H1 (cell line): ENCODE results near the gene KRTCAP2. TPM values are rescaled to one million over a fixed set of nuclear protein-coding genes. Genes with fewer than 3 reads are reported as not detected.

Experiments used
- ASH2L ChIP-seq: fragments of 200-600, 300-600 bp; sonication (generic); IDR thresholded peaks from one replicate; pipeline ENCODE4 v1.7.1; 2017; ENCODE audit warnings: low read length
- BACH1 ChIP-seq: IDR thresholded peaks from 2 replicates; pipeline ENCODE4 v1.6.1; 2012; ENCODE audit warnings: low read length, improper control_type of control experiment
- BCL11A ChIP-seq, 2 experiments: IDR thresholded peaks; one replicate each; pipeline ENCODE4 v1.6.1; 2011; ENCODE audit warnings: low read depth in 2 of 2, low read length in 2 of 2, mild to moderate bottlenecking in 2 of 2
- CBX8 ChIP-seq: fragments of 300-800, 300-1000 bp; sonication (generic); IDR thresholded peaks from 2 replicates; pipeline ENCODE4 v1.7.1; 2016; ENCODE audit warnings: low read depth, low read length, borderline replicate concordance
- CREB1 ChIP-seq: IDR thresholded peaks from 2 replicates; pipeline ENCODE4 v1.6.1; 2012; ENCODE audit warnings: inconsistent platforms
- CTBP2 ChIP-seq: IDR thresholded peaks from 2 replicates; pipeline ENCODE4 v1.7.0; 2011; ENCODE audit warnings: borderline replicate concordance, mild to moderate bottlenecking, moderate library complexity, mixed read lengths, low read length; ENCODE audit not compliant: insufficient read depth, insufficient read length
- CTCF ChIP-seq, 3 experiments: IDR thresholded peaks; 1 replicate in 2 of 3; 2 replicates in 1 of 3; pipeline versions ENCODE4 v1.5.1 to v1.6.1; 2011; ENCODE audit warnings: low read length in 3 of 3, mild to moderate bottlenecking in 3 of 3, inconsistent platforms in 2 of 3, low read depth in 1 of 3, moderate library complexity in 1 of 3; ENCODE audit not compliant: insufficient read depth in 1 of 3; ENCODE audit errors: control extremely low read depth in 1 of 3
- EZH2 ChIP-seq: fragments of 200-600 bp; sonication (generic); IDR thresholded peaks from 2 replicates; pipeline ENCODE4 v1.7.1; 2012; ENCODE audit warnings: low read depth, mild to moderate bottlenecking, moderate library complexity, low read length, inconsistent platforms; ENCODE audit not compliant: severe bottlenecking
- GTF2F1 ChIP-seq: IDR thresholded peaks from 2 replicates; pipeline ENCODE4 v1.6.1; 2012; ENCODE audit warnings: low read depth, low read length, improper control_type of control experiment, borderline replicate concordance
- JUND ChIP-seq: IDR thresholded peaks from 2 replicates; pipeline ENCODE4 v1.6.1; 2011; ENCODE audit warnings: mild to moderate bottlenecking, improper control_type of control experiment, low read length
- MAFK ChIP-seq: IDR thresholded peaks from 2 replicates; pipeline ENCODE4 v1.6.1; 2012; ENCODE audit warnings: low read depth, mild to moderate bottlenecking, improper control_type of control experiment, low read length
- MAX ChIP-seq: IDR thresholded peaks from 2 replicates; pipeline ENCODE4 v1.6.1; 2012; ENCODE audit warnings: inconsistent platforms
- NANOG ChIP-seq: IDR thresholded peaks from 2 replicates; pipeline ENCODE4 v1.6.1; 2011; ENCODE audit warnings: low read length, low read depth, mild to moderate bottlenecking, inconsistent platforms; ENCODE audit not compliant: insufficient read depth, poor library complexity, severe bottlenecking
- RNF2 ChIP-seq: fragments of 200-900, 300-1000 bp; sonication (generic); IDR thresholded peaks from 2 replicates; pipeline ENCODE4 v1.7.1; 2016; ENCODE audit warnings: borderline replicate concordance, low read depth, mild to moderate bottlenecking, antibody characterized with exemption, low read length; ENCODE audit not compliant: poor library complexity, severe bottlenecking; ENCODE audit errors: missing control alignments
- SIN3A ChIP-seq, 2 experiments: IDR thresholded peaks in 1 of 2; conservative IDR thresholded peaks in 1 of 2; 2 replicates each; pipeline ENCODE4 v1.6.1; 2011 to 2012; ENCODE audit warnings: low read length in 2 of 2, improper control_type of control experiment in 1 of 2, low read depth in 1 of 2, mild to moderate bottlenecking in 1 of 2
- SIRT6 ChIP-seq: IDR thresholded peaks from one replicate; pipeline ENCODE4 v1.7.1; 2012; ENCODE audit warnings: low read length, inconsistent platforms
- SIX5 ChIP-seq: IDR thresholded peaks from 2 replicates; pipeline ENCODE4 v1.6.1; 2011; ENCODE audit warnings: mild to moderate bottlenecking, low read depth, low read length
- SUZ12 ChIP-seq: fragments of 200-600 bp; sonication (generic); IDR thresholded peaks from 2 replicates; pipeline ENCODE4 v1.6.1; 2012; ENCODE audit warnings: mild to moderate bottlenecking, inconsistent platforms, low read length, moderate library complexity, mixed read lengths
- TAF1 ChIP-seq: IDR thresholded peaks from 2 replicates; pipeline ENCODE4 v1.6.1; 2011; ENCODE audit warnings: mild to moderate bottlenecking, low read depth, low read length
- TCF12 ChIP-seq: IDR thresholded peaks from 2 replicates; pipeline ENCODE4 v1.6.1; 2011; ENCODE audit warnings: low read depth, mild to moderate bottlenecking, low read length
- TEAD4 ChIP-seq: IDR thresholded peaks from 2 replicates; pipeline ENCODE4 v1.6.1; 2012; ENCODE audit warnings: low read depth, low read length, inconsistent platforms, mixed read lengths
- polyA plus RNA-seq, 7 experiments: library from polyadenylated mRNA; depleted of rRNA in 3 of 7; stranded (reverse) in 5 of 7; unstranded in 2 of 7; fragments of >200 nt in 5 of 7; fragments of 200-250 nt in 2 of 7; gene quantifications; 1 replicate in 5 of 7; 2 replicates in 1 of 7; 4 replicates in 1 of 7; pipeline versions ENCODE4 v1.2.1 to v1.2.3, GENCODE V29; 2011 to 2013; ENCODE audit warnings: missing spikeins in 2 of 7, mixed read lengths in 2 of 7
- total RNA-seq: library from RNA; stranded (reverse); fragmentation: NEBNext Ultra II Directional; extraction: Animal tissue kit (Norgen Biotek cat#: 25700); gene quantifications from 2 replicates; pipeline ENCODE4 v1.2.1, GENCODE V29; 2021

KRTCAP2 gene
- total and polyA plus RNA-seq, 2 of the 8 experiments (the other 6 are each of a cell fraction or from before 2014, with no cell fraction given) = 146 to 317 TPM

- TF ChIP-seq JUND (no peak), MAFK (no peak), TCF12 (no peak), ASH2L (no peak), CBX8 (no peak), RNF2 (peak; percentile 63), TAF1 (no peak), CTCF (IDR thresholded peaks at IDR 0.05; ENCODE audit: control extremely low read depth in 1 of 3, insufficient read depth in 1 of 3, low read depth in 1 of 3, low read length in 3 of 3) (no peak), SIX5 (no peak), BCL11A (IDR thresholded peaks at IDR 0.05; ENCODE audit: low read depth in 2 of 2, low read length in 2 of 2) (no peak), MAX (no peak; the same call in 1 of the 2 replicates), NANOG (no peak), TEAD4 (0 out of 2 replicates have a peak, but pooled peaks have one; percentile 30), CTBP2 (no peak), SUZ12 (0 out of 2 replicates have a peak, but pooled peaks have one; percentile 16), EZH2 (peak; percentile 61), CREB1 (no peak), BACH1 (no peak), SIRT6 (no peak), SIN3A (conservative IDR thresholded peaks at IDR 0.05 in 1 of 2, IDR thresholded peaks at IDR 0.05 in 1 of 2; ENCODE audit: low read depth in 1 of 2, low read length in 2 of 2) (peak in 1 of 2 experiments; percentile 35; a peak in 1 of 4 replicates), GTF2F1 (no peak)
Measured at GRCh38 chr1:155126556-155127104, 46.5 kb downstream of the KRTCAP2 start (continued).
